ENCODE measurements around the gene SWAP70.

Gene SWAP70

GRCh38 chr11:9651899-9652748, 11.8 kb upstream of the SWAP70 start:
- no peak for TF ChIP-seq CTCF (IDR thresholded peaks at IDR 0.05; ENCODE audit: low read length, missing control alignments)
- no peak overlapping the region for H3K4me3 ChIP-seq (replicated peaks; ENCODE audit: low read depth, low read length)
- DNase-seq (ENCODE audit: low read depth): no peak

- no peak for TF ChIP-seq CTCF (IDR thresholded peaks at IDR 0.05; ENCODE audit: low read length, missing control alignments)
- DNase-seq (ENCODE audit: low read depth): no peak
- no peak overlapping the region for H3K4me3 ChIP-seq (replicated peaks; ENCODE audit: low read depth, low read length)
Observed at GRCh38 chr11:9653871-9654270, 10.0 kb upstream of the SWAP70 start.

- H3K4me3 ChIP-seq (replicated peaks; ENCODE audit: low read depth, low read length): no peak overlapping the region
- TF ChIP-seq CTCF (IDR thresholded peaks at IDR 0.05; ENCODE audit: low read length, missing control alignments): no peak
- DNase-seq (ENCODE audit: low read depth): no peak
Observed at GRCh38 chr11:9656864-9657263, 7.0 kb upstream of the SWAP70 start.

GRCh38 chr11:9657531-9657930, 6.3 kb upstream of the SWAP70 start:
- DNase-seq (ENCODE audit: low read depth): no peak
- no peak for TF ChIP-seq CTCF (IDR thresholded peaks at IDR 0.05; ENCODE audit: low read length, missing control alignments)
- H3K4me3 ChIP-seq (replicated peaks; ENCODE audit: low read depth, low read length): no peak overlapping the region

GRCh38 chr11:9660886-9661285, 3.0 kb upstream of the SWAP70 start:
- TF ChIP-seq CTCF (IDR thresholded peaks at IDR 0.05; ENCODE audit: low read length, missing control alignments): no peak
- no peak for DNase-seq (ENCODE audit: low read depth)
- no peak overlapping the region for H3K4me3 ChIP-seq (replicated peaks; ENCODE audit: low read depth, low read length)

GRCh38 chr11:9662273-9662672, 1.6 kb upstream of the SWAP70 start:
- no peak overlapping the region for H3K4me3 ChIP-seq (replicated peaks; ENCODE audit: low read depth, low read length)
- no peak for TF ChIP-seq CTCF (IDR thresholded peaks at IDR 0.05; ENCODE audit: low read length, missing control alignments)
- DNase-seq (ENCODE audit: low read depth): no peak
